Activated CD4-positive, alpha-beta T cell treated with anti-CD3 and anti-CD28 coated beads, Interleukin-2, amount 50 U/mL, for 16 hours (primary cell): ENCODE measurements around the gene MPPED2.

Experiments
- DNase-seq: peaks from one replicate; pipeline ENCODE4 v3.0.0-alpha.2; 2020

The MPPED2 gene

GRCh38 chr11:30406978-30407762, 179.0 kb downstream of the MPPED2 start:
- no peak for DNase-seq

GRCh38 chr11:30405385-30405784, 180.8 kb downstream of the MPPED2 start:
- DNase-seq, result no peak

- no peak for DNase-seq
Measured at GRCh38 chr11:30404136-30404535, 182.0 kb downstream of the MPPED2 start.

GRCh38 chr11:30395751-30396150, 190.4 kb downstream of the MPPED2 start:
- DNase-seq, result no peak

- no peak for DNase-seq
Measured at GRCh38 chr11:30393012-30393411, 193.1 kb downstream of the MPPED2 start.

GRCh38 chr11:30392221-30392784, 193.8 kb downstream of the MPPED2 start:
- no peak for DNase-seq

- no peak for DNase-seq
Measured at GRCh38 chr11:30388957-30389356, 197.2 kb downstream of the MPPED2 start.

GRCh38 chr11:30387891-30388861, 198.0 kb downstream of the MPPED2 start:
- no peak for DNase-seq

- no peak for DNase-seq
Measured at GRCh38 chr11:30381879-30382278, 204.3 kb downstream of the MPPED2 start.

GRCh38 chr11:30380846-30381245, 205.3 kb downstream of the MPPED2 start:
- no peak for DNase-seq

- DNase-seq, result no peak
Measured at GRCh38 chr11:30377347-30377746, 208.8 kb downstream of the MPPED2 start.

GRCh38 chr11:30370164-30370563, 216.0 kb downstream of the MPPED2 start:
- DNase-seq, result no peak

GRCh38 chr11:30368394-30368793, 217.8 kb downstream of the MPPED2 start:
- DNase-seq, result no peak

- DNase-seq, result no peak
Measured at GRCh38 chr11:30365793-30366517, 220.2 kb downstream of the MPPED2 start.

- DNase-seq, result no peak
Measured at GRCh38 chr11:30364837-30365482, 221.2 kb downstream of the MPPED2 start.

GRCh38 chr11:30364139-30364836, 221.9 kb downstream of the MPPED2 start:
- no peak for DNase-seq

GRCh38 chr11:30360741-30361140, 225.4 kb downstream of the MPPED2 start:
- DNase-seq, result no peak
